ENCODE results near the gene FN3K. TPM values are rescaled to one million over a fixed set of nuclear protein-coding genes. Genes with fewer than 3 reads are reported as not detected.

FN3K gene
- total RNA-seq, 1 experiment from 2014 or later, result 0.23 TPM

GRCh38 chr17:82703036-82703745 lies 32.2 kb upstream of the FN3K start:
- DNase-seq (ENCODE audit: low read depth), result no peak

DNA sequence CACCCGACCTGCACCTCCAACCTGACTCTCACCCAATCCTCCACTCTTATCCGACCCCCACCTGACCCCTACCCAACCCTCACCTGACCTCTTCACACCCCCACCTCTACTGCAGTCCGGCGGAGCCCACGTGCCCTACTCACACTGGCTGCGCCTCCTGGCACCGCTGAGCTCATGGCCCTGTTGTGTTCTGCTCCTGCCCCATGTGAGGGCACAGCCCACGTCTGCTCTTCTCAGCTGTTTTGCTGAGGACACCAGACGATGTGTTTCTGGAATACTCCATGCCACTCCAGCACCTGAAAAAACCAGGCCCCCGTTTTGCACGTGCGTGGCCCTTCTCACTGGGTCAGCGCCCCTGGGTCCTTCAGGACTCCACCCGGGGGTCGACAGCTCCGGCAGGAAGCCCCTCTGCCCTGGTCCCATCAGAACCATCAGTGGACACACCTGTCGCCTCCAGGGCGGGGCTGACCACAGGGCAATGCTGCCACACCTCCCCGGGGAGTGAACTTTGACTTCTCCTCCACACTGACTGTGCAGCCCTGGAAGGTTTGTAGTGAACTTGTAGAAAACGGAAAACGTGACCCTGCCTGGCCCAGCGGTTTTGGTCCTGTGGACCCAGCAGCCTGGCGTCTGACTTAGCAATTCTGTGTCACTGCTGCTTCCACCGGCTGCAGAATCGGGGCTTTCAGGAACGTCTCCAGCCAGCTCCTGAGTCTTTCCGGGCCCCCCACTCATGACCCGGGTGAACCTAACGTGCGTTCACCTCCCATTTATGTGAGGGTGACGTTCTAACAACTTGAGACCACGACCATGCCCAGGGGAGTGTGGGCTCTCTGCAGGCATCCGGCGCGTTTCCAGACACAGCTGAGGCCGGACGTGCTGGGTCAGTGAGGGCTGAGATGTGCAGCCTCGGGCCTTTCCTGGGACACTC lies 31.2 kb upstream of the FN3K start:
- DNase-seq (ENCODE audit: low read depth), result no peak

DNA sequence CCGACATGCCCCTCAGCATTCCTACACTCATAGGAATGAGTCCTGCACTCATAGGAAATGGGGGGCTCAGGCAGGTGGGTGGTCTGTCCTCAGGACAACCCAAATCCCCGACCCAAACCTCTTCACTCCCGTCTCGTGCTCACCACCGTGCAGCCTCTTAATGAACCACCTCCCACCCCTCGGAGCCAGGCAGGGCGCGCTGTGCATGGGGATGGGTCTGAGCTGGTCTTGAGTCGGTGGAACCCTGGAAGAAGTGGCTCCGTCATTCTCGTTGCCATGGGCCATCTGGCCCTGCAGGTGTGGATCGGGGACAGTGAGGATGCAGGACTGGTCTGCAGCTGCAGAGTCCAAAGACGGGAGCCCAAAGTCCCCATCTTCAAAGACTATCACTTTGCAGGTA lies 30.5 kb upstream of the FN3K start:
- no peak for DNase-seq (ENCODE audit: low read depth)

DNA sequence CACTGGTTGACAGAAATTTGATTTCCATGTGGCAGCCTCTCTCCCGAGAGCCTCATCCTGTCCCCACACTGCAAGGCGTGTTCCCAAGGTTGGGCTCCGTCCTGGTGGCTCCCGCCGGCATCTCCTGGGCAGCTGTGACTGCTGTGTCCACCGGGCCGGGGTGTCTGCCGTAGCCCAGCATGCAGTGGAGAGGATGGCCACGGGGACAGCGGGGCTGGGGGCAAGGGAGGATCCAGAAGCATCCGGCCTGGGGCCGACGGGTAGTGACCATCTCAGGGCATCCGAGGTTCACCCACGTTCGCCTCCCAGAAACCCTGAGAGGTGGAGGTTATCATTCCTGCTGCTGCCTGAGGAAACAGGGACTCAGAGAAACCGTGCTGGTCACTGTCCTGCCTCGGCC lies 29.7 kb upstream of the FN3K start:
- DNase-seq (ENCODE audit: low read depth), result no peak

DNA sequence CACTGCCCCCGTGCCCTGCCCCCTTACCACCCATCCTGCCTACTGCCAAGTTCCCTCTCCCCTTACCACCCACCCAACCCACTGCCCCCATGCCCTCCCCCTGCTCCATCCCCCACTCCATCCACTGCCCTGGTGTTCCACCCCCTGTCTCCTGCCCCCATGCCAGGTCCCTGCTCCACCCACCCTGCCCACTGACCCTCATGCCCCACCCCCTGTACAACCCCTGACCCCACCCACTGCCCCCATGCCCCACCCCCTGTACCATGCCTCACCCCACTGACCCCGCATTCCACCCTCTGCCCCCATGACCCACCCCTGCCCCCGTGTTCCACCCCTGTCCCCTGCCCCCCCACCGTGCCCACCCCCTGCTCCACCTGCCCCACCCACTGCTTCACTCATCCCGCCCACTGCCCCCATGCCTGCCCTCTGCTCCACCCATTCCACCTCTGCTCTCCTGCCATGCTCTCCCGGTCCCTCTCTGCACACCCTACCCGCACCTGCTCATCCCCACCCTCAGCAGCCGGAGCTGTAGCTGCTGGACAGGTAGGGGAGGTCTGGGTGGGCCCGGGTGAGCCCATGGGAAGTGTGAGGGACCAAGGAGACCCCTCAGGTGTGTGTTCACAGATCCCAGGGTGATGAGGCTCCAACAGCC lies 26.3 kb upstream of the FN3K start:
- DNase-seq (ENCODE audit: low read depth), result no peak

DNA sequence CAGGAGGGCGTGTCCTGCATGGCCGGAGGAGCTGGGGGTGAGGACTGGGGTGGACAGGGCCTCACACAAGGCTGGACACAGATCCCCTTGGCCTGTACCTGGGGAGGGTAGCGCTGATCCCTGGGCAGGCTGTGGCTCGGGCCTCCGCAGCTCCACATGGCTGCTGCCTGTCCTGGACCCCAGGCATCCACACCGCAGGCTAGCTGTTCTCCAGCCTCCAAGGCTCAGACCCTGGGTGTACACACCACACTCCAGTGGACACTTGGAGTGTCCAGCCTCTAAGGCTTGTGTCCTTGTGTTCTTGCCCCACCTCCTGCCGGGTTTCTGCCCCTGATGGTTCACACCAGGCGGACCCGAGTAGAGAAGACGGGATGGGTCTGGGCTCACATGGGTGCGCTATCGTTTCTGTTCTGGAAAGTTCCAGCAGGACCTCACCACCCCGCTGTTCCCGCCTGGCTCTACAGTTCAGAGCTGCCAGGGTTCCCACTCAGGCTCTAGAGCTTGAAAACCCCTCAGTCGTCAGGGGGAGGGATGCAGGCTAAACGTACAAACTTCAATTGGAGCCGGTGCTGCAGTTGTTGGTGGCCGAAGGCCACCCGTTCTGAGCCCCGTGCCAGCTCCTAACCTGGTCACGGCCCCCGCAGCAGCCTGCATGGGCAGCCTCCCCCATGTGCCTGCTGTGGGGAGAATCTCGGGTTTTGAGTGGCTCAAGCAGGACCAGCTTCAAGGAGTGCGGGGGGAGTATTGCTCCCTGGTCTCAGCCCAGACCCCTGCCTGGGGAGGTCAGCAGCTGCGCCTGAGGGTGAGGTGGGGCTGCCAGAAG lies 25.5 kb upstream of the FN3K start:
- DNase-seq (ENCODE audit: low read depth), result no peak

- peak; percentile 26 for DNase-seq (ENCODE audit: low read depth)
Observed at GRCh38 chr17:82710499-82711232, 24.7 kb upstream of the FN3K start.

GRCh38 chr17:82713071-82713723 lies 22.2 kb upstream of the FN3K start:
- DNase-seq (ENCODE audit: low read depth), result no peak

DNA sequence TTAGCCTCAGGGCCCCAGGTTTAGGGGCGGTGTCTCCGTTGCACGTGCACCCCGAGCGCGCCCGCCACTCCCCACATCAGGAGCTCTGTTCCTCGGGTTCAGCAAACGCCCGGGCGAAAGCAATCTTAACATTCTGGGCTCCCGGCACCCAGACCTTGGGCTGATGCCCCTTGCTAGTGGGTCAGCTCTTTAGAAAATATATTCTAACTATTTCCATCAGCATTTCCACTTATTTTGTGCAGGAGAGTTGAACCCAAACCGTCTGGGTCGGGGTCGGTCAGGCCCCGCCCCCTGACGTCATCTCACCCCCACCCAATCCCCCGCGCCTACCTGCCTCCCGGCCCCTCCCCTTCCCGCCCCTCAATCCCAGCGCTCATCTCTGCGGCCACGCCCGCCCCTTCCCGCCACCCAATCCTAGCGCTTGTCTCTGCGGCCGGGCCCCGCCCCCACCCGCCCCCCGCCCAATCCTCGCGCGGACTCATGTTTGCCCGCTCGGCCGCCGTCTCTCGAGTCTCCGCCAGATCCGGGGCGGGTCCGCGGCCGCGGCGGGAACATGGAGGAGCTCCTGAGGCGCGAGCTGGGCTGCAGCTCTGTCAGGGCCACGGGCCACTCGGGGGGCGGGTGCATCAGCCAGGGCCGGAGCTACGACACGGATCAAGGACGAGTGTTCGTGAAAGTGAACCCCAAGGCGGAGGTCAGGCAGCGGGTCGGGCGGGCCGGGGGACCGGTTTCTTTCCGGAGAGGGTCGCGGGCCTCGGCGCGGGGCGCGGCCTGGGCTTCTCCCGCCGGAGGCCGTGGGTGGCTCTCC lies 19.0 kb upstream of the FN3K start, which contains the start of gene FN3KRP:
TSS of gene FN3KRP (plus strand) at position 504 of the 808 bp plus-strand sequence. CDS start at position 554, 50 bp downstream.
- DNase-seq (ENCODE audit: low read depth), result peak; percentile 89

GRCh38 chr17:82718986-82719685 lies 16.3 kb upstream of the FN3K start:
- no peak for DNase-seq (ENCODE audit: low read depth)

DNA sequence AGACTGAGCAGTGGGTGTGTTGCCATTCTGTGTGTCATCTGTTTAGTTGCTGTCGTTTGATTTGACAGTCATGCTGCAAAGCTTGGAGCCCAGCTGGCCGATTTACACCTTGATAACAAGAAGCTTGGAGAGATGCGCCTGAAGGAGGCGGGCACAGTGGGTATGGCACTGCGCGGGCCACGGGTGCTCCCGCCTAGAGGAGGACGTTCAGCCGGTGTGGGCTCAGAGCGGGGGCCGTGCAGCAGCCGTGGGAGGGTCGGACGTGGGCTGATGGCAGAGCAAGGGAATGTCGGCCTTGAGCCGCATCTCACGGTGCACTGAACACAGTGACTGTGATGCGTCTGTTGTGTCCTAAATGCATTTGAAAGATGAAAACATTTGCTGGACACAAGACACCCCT lies 15.2 kb upstream of the FN3K start:
- DNase-seq (ENCODE audit: low read depth), result no peak

DNA sequence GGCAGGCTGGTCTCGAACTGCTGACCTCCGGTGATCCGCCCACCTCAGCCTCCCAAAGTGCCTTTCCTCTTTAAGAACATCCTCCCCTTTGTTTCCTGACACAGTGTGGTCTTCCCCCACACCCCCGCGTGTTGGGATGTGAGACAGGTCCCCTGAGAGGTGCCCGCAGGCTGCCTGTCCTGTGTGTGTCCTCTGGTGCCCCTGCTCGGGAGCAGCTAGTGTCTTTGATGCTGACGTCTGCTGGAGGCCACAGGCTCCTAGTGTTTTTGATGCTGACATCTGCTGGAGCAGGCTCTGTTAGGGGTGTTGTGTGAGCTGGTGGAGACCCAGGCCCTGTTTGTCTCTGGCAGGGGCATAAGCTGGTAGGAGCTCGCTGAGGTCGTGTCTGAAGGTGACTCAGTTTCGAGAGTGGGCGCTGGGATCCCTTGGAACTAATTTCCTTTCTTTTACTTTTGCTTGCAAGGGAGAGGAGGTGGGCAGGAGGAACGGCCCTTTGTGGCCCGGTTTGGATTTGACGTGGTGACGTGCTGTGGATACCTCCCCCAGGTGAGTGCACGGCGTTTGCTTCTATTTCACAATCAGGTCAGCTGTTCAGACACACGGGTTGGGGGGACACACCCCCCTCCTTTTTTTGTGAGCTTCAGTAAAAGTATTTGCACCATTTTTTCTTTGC lies 12.9 kb upstream of the FN3K start:
- no peak for DNase-seq (ENCODE audit: low read depth)

DNA sequence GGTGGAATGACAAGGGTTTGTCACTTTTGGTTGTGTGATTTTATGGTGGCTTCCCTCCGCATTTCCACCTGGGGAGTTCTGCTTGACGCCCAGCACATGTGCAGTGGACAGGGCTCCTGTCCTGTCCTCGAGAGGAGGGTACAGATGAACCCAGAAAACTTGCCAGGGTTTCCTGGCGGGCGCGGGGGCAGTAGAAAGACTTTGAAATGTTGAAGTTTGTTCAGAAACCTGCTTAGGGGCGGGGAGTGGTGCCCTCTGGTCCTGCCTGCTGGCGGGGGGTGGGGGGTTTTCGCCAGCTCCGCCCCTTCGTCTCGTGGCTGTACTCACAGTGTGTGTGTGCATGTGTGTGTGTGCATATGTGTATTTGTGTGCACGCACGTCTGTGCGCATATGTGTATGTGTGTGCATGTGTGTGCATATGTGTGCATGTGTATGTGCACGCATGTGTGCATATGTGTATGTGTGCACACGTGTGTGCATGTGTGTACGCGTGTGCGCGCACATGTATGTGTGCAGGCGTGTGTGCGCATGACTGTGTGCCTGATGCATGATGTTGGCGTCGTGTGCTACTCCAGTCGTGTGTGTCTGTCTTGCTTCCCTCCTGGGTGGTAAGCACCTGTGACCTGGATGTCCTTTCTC lies 12.1 kb upstream of the FN3K start:
- DNase-seq (ENCODE audit: low read depth), result no peak

DNA sequence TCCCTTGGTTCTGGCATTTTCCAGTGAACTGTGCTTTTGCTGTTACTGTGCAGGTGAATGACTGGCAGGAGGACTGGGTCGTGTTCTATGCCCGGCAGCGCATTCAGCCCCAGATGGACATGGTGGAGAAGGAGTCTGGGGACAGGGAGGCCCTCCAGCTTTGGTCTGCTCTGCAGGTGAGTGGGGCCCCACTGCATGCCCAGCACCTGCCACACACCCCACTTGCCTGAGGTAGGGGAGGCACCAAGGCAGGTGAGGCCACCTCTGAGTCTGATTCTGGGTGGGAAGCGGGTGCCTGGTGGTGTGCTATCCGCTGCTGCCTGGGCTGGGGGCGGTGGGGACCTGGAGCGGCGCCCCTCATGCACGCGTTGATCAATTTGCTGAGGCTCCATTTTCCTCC lies 9.0 kb upstream of the FN3K start:
- no peak for DNase-seq (ENCODE audit: low read depth)

GRCh38 chr17:82729479-82730260 lies 5.7 kb upstream of the FN3K start:
- no peak for DNase-seq (ENCODE audit: low read depth)

DNA sequence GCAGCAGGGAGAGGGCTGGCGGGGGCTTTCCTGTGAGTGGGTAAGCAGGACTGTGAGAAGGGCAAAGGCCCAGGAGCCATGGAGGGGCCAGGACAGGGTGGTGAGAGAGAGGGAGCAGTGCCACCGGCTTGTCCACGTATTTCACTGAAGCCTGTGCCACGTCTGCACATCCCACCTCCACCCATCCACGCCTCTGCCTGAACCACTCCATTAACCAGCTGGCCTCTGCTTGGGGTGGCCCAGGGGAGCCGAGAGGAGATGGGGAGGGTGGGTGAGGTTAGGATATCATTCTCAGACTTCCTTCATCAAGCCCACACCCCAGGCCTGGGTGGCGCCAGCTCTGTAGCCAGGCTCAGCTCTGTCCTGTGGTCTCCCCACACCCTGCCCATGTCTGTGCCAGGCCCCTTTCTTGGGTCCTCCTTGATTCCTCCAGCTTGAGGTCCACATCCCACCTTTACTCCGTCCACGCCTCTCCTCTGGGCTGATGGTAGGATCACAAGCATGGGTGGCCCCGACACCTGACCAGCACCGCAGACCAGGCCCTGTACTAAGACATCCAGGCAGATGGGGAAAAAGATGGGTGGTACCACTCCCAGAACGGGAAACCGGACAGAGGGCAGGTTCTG lies 3.2 kb upstream of the FN3K start:
- no peak for DNase-seq (ENCODE audit: low read depth)

Data from LHCN-M2 (cell line).